Esophagus squamous epithelium (tissue), 5 donors: ENCODE data around the gene EDDM13. TPM values are rescaled to one million over a fixed set of nuclear protein-coding genes. Genes with fewer than 3 reads are reported as not detected.
"Not testable (repeated sequence)": the region's sequence is repeated elsewhere in the genome, so short reads cannot be mapped to it uniquely, and the experiment has no call there.

ENCODE experiments used
- DNase-seq: peaks from one replicate; lab custom pipeline; 2025; lab: John Stamatoyannopoulos, UW
- H3K27ac ChIP-seq, 4 donors: fragments of 200-600 bp; sonication (generic); one replicate each; pipeline ENCODE4 v1.5.1; 2016 to 2019; ENCODE audit warnings: mild to moderate bottlenecking in 1 of 4
- H3K27me3 ChIP-seq, 4 donors: fragments of 200-600 bp; sonication (generic); 1 replicate in 3 of 4; 2 replicates in 1 of 4; pipeline versions ENCODE4 v1.5.1 to v1.6.0; 2017 to 2021; ENCODE audit warnings: antibody characterized with exemption in 1 of 4
- H3K36me3 ChIP-seq, 3 donors: fragments of 200-600 bp; sonication (generic); one replicate each; pipeline ENCODE4 v1.5.1; 2016 to 2019
- H3K4me1 ChIP-seq, 3 donors: fragments of 200-600 bp; sonication (generic); one replicate each; pipeline ENCODE4 v1.5.1; 2017 to 2019
- H3K4me3 ChIP-seq, 4 donors: fragments of 200-600 bp; sonication (generic); 1 replicate in 3 of 4; 2 replicates in 1 of 4; pipeline ENCODE4 v1.5.1; 2016 to 2019; ENCODE audit warnings: mild to moderate bottlenecking in 2 of 4, moderate library complexity in 1 of 4
- H3K9me3 ChIP-seq, 3 donors: fragments of 200-600 bp; sonication (generic); one replicate each; pipeline ENCODE4 v1.5.1; 2016 to 2019
- CTCF ChIP-seq, 6 experiments: fragments of 450-650 bp in 4 of 6; fragments of 200-600 bp in 2 of 6; sonication (generic) in 2 of 6; IDR thresholded peaks; one replicate each; pipeline ENCODE4 v1.5.1; 2016 to 2019; ENCODE audit warnings: antibody characterized with exemption in 6 of 6, mild to moderate bottlenecking in 4 of 6, moderate library complexity in 4 of 6
- POLR2A ChIP-seq, 4 donors: fragments of 450-650 bp; IDR thresholded peaks; one replicate each; pipeline ENCODE4 v1.6.1; 2017; ENCODE audit warnings: antibody characterized with exemption in 4 of 4, mild to moderate bottlenecking in 4 of 4, moderate library complexity in 3 of 4
- WGBS, 2 donors: methylation state at CpG; one replicate each; pipeline ENCODE4 v1.1.5; 2018; 5-methylcytosine and 5-hydroxymethylcytosine counted together
- intact Hi-C: fragments of 100-400 bp; cut with DNase I; formaldehyde crosslinking; loops from one replicate; pipeline ENCODE4 v1.15.0; 2022
- total RNA-seq, 4 donors: library from RNA; depleted of rRNA; stranded (reverse); fragments of >200 nt; gene quantifications; one replicate each; pipeline ENCODE4 v1.1.0, GENCODE V29; 2016
- donor health status: DM: yes; HTN: yes; CAD: no.

Gene EDDM13
- total RNA-seq, 4 donors from 2014 or later, result 0.95 to 2.4 TPM; not detected in 2

GRCh38 chr19:56301886-56302620 is 29.5 kb downstream of the EDDM13 start:
- WGBS, 2 donors, result 57 to 63% methylated on average over 9 of the region's 9 CpGs
- TF ChIP-seq POLR2A (IDR thresholded peaks at IDR 0.05) (no peak), CTCF (IDR thresholded peaks at IDR 0.05) (no peak)

GRCh38 chr19:56304243-56304642 is 31.7 kb downstream of the EDDM13 start:
- no peak for DNase-seq
- TF ChIP-seq CTCF (IDR thresholded peaks at IDR 0.05) (no peak), POLR2A (IDR thresholded peaks at IDR 0.05) (no peak)
- no peaks in the 10 kb centered on the region for H3K27me3 ChIP-seq
- H3K36me3 ChIP-seq, result peaks cover 0 to 36% (median 0%) of the 10 kb centered on the region in 3 donors
- intact Hi-C loops, result no loop called here
- H3K4me3 ChIP-seq, result no peak overlapping the region
- peaks cover 0 to 9% (median 0%) of the 10 kb centered on the region in 3 donors for H3K4me1 ChIP-seq
- H3K9me3 ChIP-seq, result no peaks in the 10 kb centered on the region
- no peak overlapping the region for H3K27ac ChIP-seq
- WGBS, 2 donors, result 86 to 90% methylated on average over 9 of the region's 9 CpGs

More at GRCh38 chr19:56301886-56302620, 29.5 kb downstream of the EDDM13 start:
- no peaks in the 10 kb centered on the region for H3K27me3 ChIP-seq
- intact Hi-C loops, result no loop called here
- H3K27ac ChIP-seq, result peak overlapping the region in 1 of 4 donors; percentile 42
- peaks cover 0 to 36% (median 0%) of the 10 kb centered on the region in 3 donors for H3K36me3 ChIP-seq
- DNase-seq, result no peak
- H3K9me3 ChIP-seq, result no peaks in the 10 kb centered on the region
- H3K4me1 ChIP-seq, result peaks cover 0 to 9% (median 0%) of the 10 kb centered on the region in 3 donors
- H3K4me3 ChIP-seq, result no peak overlapping the region

- no peak overlapping the region for H3K4me3 ChIP-seq
- DNase-seq, result no peak
- H3K9me3 ChIP-seq, result no peaks in the 10 kb centered on the region
- no peak for TF ChIP-seq POLR2A (IDR thresholded peaks at IDR 0.05)
- no peak for TF ChIP-seq CTCF (IDR thresholded peaks at IDR 0.05)
- H3K27me3 ChIP-seq, result no peaks in the 10 kb centered on the region
- H3K36me3 ChIP-seq, result peaks cover 0 to 36% (median 0%) of the 10 kb centered on the region in 3 donors
- 80 to 85% methylated on average over 8 to 9 of the region's 11 CpGs for WGBS, 2 donors
- intact Hi-C loops, result no loop called here
- H3K4me1 ChIP-seq, result peaks cover 0 to 9% (median 0%) of the 10 kb centered on the region in 3 donors
- peak overlapping the region in 2 of 4 donors; percentile 4 to 61 for H3K27ac ChIP-seq
These were observed 33.5 kb downstream of the EDDM13 start for GRCh38 chr19:56306016-56306415.

- Histone ChIP-seq H3K27ac (peak overlapping the region in 2 of 4 donors; percentile 38 to 49), H3K36me3 (peaks cover 0 to 43% (median 0%) of the 10 kb centered on the region in 3 donors)
- 79 to 85% methylated on average over 6 of the region's 6 CpGs for WGBS, 2 donors
- H3K27me3 ChIP-seq, DNase-seq, intact Hi-C loops, H3K4me1 ChIP-seq, H3K9me3 ChIP-seq, H3K4me3 ChIP-seq: not testable (repeated sequence)
These were observed 34.5 kb downstream of the EDDM13 start for GRCh38 chr19:56307062-56307461.

- no peak overlapping the region for H3K27ac ChIP-seq
- intact Hi-C loops, result no loop called here
- DNase-seq, result no peak
- no peaks in the 10 kb centered on the region for H3K27me3 ChIP-seq
- no peak overlapping the region for H3K4me3 ChIP-seq
- WGBS, 2 donors, result 87 to 91% methylated on average over 7 of the region's 7 CpGs
- no peaks in the 10 kb centered on the region for H3K9me3 ChIP-seq
- H3K4me1 ChIP-seq, result peaks cover 0 to 13% (median 4%) of the 10 kb centered on the region in 3 donors
- TF ChIP-seq CTCF (IDR thresholded peaks at IDR 0.05) (no peak), POLR2A (IDR thresholded peaks at IDR 0.05) (no peak)
- peaks cover 0 to 41% (median 0%) of the 10 kb centered on the region in 3 donors for H3K36me3 ChIP-seq
These were observed 36.2 kb downstream of the EDDM13 start for GRCh38 chr19:56308792-56309191.
